Forelimb muscle (tissue), 1 donor: ENCODE data around the gene PTPRJ. TPM values are rescaled to one million over a fixed set of nuclear protein-coding genes. Genes with fewer than 3 reads are reported as not detected.

Source experiments
- polyA plus RNA-seq: library from polyadenylated mRNA; unstranded; fragments of 120-200 nt; gene quantifications from one replicate; pipeline ENCODE4 v1.2.1, GENCODE V29; 2013; ENCODE audit not compliant: insufficient read length

The PTPRJ gene
- polyA plus RNA-seq, 1 donor: 2.3 TPM

Other genes starting within 250 kb of the PTPRJ start
- gene FNBP4, start 213.2 kb upstream of the PTPRJ start, polyA plus RNA-seq: 101 TPM
- gene NUP160, start 132.2 kb upstream of the PTPRJ start, polyA plus RNA-seq: 29.1 TPM
- gene OR4B1, start 236.3 kb downstream of the PTPRJ start, polyA plus RNA-seq: not detected